ENCODE data around the gene MTMR4.

MTMR4 gene

DNA sequence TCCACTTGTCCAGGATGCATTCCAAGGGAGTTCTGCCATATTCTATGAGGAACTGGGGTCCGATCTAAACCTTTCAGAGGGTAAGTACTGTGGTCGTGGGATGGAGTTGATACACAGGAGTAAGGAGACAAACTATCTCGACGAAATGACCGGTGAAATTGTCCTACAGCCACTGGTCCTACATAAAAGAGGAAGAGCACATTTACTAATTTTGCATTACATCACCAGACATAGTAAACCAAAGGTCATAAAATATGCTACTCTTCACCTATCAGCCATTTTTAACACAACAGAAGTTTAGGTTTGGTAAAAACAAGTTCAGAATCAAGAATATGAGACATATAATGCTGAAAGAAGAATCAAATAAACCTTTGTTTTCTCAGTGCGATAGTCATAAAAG lies 34.3 kb downstream of the MTMR4 start:
- TF ChIP-seq ZFX (IDR thresholded peaks at IDR 0.05; ENCODE audit: borderline replicate concordance): no peak
- no peak for TF ChIP-seq CTCF (IDR thresholded peaks at IDR 0.05)
- no peak overlapping the region for H3K27ac ChIP-seq

GRCh38 chr17:58476812-58477211 lies 37.6 kb downstream of the MTMR4 start:
- TF ChIP-seq CTCF (IDR thresholded peaks at IDR 0.05) (no peak), ZFX (IDR thresholded peaks at IDR 0.05; ENCODE audit: borderline replicate concordance) (no peak)
- no peak overlapping the region for H3K27ac ChIP-seq

DNA sequence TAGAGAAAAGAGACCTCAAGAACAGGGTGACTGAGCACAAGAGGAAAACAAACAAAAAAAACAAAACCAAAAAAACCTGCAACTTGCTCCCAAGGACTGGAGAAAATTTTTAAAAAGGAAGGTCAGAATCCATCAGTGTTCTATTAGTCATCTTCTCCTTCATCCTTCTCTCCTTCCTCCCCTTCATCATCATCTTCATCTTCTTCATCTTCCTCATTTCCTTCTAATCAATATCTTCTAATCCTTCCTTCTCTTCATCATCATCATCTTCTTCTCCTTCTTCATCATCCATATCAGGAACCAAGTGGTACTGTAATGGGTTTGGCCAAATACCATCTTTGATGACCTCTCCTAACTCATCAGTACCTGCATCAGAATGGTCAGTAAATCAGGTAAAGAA lies 38.5 kb downstream of the MTMR4 start:
- no peak overlapping the region for H3K27ac ChIP-seq
- TF ChIP-seq CTCF (IDR thresholded peaks at IDR 0.05) (no peak), ZFX (IDR thresholded peaks at IDR 0.05; ENCODE audit: borderline replicate concordance) (no peak)

- TF ChIP-seq ZFX (IDR thresholded peaks at IDR 0.05; ENCODE audit: borderline replicate concordance) (no peak), CTCF (IDR thresholded peaks at IDR 0.05) (no peak)
- no peak overlapping the region for H3K27ac ChIP-seq
Observed at GRCh38 chr17:58470356-58470755, 44.1 kb downstream of the MTMR4 start.

- H3K27ac ChIP-seq: no peak overlapping the region
- TF ChIP-seq ZFX (IDR thresholded peaks at IDR 0.05; ENCODE audit: borderline replicate concordance) (no peak), CTCF (IDR thresholded peaks at IDR 0.05) (no peak)
Observed at GRCh38 chr17:58468944-58469343, 45.5 kb downstream of the MTMR4 start.

GRCh38 chr17:58455491-58455890 lies 58.9 kb downstream of the MTMR4 start:
- H3K27ac ChIP-seq: no peak overlapping the region
- TF ChIP-seq CTCF (IDR thresholded peaks at IDR 0.05) (no peak), ZFX (IDR thresholded peaks at IDR 0.05; ENCODE audit: borderline replicate concordance) (no peak)

- no peak overlapping the region for H3K27ac ChIP-seq
- TF ChIP-seq ZFX (IDR thresholded peaks at IDR 0.05; ENCODE audit: borderline replicate concordance) (no peak), CTCF (IDR thresholded peaks at IDR 0.05) (no peak)
Observed at GRCh38 chr17:58452738-58453137, 61.7 kb downstream of the MTMR4 start.

Data from 22Rv1 (cell line).